ENCODE results near the gene CACNA1C.
A peak's percentile ranks its signal among the peaks of the same experiment; 100 is the strongest.

Gene CACNA1C

DNA sequence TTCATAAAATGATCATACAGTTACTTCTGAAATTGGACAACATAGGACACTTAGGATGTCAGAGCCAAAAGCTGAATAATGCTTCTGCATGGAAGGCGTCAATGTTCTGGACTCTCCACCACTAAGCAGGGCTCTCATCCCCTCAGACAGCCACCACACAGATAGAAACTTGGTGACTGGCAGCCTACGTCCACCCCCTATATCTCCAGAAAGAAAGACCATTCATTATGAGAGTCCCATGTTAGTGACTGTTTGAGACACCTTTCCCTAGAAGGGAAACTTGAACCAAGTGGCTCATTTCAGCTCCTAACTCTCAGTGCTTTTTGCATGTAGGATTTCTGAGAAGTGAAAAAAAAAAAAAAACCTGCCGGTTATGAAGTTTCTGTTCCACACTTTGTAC is 491.0 kb downstream of the CACNA1C start:
- no peak for DNase-seq

DNA sequence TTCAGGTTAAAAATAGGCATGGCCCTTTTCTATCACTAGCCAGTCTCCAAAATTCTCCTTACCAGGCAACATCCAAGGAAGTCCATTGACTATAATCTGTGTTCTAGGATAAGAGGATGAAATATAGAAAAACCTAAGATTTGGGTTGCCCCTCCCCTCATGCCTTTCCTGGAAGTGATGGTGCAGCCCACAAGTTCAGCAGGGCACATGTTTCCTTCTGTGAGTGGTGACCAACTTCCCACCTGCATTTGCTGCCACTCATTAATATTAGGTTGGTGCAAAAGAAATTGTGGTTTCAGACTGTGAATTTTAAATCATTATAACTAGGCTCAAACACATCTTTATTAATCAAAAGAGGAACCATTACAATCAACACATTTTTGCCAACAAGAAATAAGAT is 491.4 kb downstream of the CACNA1C start:
- DNase-seq: no peak

DNA sequence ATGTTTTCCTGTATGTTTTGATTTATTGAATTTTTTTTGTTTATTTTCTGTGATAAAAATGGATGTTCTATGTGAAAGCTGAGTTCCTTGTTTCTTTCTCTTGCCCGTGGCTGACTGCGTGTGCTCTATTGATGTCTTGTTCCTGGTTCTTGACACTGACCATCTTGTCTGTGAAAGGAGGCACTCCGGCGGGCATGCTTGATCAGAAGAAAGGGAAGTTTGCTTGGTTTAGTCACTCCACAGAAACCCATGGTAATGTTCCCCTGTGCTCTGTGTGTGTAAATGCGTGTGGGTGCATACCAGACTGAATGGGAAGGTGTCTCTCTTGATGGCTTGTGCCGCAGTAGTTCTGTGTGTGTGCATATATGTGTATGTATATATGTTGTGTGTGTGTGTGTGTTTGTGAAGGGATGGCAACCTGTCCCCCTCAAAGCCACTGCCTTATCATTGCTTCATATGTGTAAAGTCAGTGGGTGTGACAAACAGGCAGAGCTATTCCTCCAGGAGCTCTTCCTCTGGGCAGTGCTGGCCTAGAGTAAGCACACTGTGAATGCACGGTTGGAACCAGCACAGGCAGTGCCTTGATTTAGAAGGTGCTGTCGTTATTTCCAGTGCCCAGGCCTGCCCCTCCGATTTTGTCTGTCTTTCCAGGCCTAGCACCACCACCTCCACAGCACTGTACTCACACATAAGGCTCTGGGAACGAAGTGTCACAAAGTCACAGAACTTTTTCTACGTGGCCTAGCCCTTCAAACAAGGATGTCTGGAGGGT is 494.7 kb downstream of the CACNA1C start:
- DNase-seq: no peak

DNA sequence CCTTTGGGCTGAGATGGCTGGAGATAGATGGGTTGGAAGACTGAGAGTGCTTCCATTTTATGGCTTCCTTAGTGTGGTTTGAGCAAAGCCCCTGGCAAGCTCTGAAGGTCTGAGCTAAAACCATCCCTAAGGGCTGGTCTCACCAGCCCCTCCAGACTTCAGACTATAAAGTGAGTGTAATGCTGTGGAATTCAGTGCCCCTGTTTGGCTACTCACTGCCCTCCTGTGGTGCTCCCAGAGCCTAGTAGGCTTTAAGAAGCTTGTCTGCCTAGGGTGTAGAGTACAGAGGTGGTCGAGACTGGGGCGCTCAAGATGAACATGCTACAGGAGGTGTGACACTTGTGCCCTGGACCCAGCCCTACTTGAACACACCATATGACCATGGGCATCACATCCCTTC is 495.3 kb downstream of the CACNA1C start:
- no peak for DNase-seq

GRCh38 chr12:2550561-2551411 is 498.0 kb downstream of the CACNA1C start:
- no peak for DNase-seq

DNA sequence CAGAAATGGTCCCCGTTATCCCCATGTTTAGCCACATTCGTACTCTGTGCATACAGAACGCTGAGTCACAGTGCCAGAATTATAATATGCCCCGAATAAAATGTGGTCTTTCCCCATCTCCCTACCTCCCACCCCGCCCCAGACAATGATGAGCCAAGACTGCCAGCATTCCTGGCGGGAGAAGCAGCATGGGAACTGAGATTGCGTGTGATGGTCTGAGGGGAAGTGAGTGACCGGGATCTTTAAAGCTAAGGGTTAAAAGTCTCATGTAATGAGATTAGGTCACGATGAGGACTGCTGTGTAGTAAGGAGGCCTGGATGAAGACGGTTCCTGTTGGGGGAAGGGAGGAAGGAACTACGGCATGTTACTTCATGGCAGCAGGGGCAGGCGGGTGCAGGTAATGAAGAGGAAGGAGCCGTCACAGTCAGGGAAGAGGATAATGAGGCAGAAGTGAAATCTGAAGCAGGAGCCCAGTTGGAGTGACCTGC is 498.7 kb downstream of the CACNA1C start:
- no peak for DNase-seq

DNA sequence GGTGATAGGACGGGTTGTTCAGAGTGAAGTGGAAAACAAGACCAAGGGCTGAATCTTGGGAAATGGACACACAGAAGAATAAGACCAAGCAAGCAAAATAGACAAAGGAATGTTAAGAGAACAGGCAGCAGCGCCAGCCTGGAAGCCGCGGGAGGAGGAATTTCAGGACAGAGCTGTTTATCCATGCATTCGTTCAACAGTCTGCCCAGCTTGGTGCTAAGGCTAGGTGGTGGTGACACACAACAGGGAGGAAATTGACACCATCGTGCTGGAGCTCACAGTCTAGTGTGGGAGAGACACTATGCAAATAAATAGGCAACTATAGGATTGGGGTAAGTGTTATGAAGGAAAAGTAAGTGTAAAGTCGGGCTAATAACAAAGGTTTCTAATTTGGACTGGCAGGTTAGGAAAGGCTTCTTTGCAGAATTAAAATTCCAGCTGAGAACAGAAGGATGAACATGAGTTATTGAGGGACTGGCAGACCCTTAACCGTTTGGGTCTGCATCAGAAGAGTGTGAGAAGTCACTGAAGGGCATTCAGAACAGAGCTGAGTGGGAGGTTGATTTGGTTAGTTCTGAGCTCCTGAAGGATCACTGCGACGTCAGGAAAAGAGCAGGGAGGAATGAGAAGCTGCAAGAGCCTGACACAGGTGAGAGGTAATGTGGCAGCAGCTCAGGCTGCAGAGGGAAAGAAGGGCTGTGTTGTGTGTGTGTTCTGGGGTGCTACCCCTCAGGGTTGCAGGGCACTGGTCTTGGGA is 499.4 kb downstream of the CACNA1C start:
- DNase-seq: no peak

DNA sequence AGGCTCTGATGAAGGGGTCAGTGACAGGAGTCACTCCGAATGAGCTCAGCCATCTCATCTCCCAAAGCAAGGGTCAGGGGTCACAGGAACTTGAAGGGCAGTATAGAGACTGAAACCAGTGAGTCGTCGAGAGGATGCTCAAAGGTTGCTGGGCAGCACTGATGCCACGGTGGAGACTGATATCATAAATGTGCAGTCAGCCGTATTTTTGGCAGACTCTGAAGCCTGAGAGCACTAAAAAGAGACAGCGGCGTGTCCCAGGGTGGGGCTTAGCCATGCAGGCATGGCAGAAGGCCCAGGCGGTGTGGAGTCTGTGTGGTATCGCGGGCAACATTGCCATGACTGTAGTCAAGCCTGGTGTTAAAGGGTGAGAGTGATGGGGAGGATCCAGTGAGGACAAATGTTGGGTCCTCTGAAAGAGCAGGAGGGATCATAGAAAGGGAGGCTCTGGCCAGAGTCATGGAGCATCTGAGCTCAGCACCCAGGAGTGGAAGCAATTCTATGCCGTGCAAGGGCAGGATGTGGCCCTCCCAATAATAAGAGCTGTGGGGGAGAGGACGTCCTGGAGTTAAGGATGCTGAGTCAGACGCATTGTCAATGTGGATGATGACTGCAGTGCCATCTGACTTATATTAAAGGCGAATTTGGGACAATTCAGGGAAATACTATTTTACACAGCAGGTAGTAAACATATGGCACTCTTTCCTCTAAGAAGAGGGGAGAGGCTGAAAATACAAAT is 500.8 kb downstream of the CACNA1C start:
- no peak for DNase-seq

DNA sequence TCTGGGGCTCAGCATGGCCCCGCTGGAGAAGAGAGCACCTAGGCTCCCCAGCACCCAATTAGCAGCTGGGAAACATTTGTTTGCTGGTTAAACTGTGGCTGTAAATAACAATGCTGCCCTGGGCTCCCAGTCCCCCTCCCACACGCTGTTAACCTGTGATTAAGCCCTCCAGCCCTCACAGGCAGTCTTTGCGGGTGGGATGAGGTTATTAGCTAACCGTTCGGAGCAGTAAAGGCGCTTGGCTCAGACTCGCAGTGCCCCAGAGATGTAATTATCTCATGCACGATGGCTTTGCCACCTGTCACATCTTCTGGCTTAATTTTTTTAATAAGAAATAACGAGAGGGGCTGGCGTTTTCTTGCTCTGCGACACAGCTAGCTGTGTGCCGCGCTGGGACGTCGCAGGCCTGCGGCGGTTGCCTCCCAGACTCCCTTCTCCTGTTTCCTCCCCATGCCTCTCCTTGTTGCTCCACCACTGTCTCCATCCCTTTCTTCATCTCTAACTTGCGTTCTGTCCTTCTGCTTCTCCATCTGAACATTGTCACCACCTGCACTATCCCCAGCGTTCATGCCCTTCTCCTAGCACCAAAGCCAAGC is 502.8 kb downstream of the CACNA1C start:
- DNase-seq: peak; percentile 9

DNA sequence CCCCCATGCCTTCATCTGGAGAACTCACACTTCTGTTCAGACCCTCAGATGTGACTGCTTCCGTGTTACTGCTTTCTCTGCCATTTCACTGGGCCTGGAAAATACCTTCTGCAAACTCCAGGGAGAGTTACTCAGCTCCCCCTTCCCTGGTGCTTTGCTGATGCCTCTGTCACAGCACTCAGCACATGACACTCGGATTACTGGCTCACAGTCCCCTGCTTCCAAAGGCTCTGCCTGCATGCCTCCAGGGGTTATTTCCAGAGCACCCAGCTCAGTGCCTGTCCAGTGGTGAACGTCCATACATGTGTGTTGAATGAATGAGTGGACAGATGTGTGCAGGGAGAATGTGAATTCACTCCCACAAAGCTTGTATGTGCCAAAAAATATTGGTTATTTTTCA is 504.8 kb downstream of the CACNA1C start:
- DNase-seq: no peak

DNA sequence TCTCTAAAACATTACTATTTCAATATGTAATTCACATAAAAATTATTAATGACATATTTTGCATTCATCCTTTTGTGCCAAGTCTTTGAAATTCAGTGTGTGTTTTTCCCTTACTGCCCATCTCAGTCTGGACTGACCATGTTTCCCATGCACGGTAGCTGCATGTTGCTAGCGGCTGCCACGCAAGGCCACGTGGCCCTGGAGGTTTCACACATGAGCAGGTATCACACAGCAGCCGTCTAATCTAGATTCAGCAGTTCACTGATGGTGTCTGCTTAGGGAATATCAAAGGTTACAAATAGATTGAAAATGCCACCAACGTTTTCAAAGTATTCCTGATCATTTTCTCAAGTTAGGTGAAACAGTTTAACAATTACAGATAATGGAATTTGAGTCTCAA is 507.1 kb downstream of the CACNA1C start:
- no peak for DNase-seq

DNA sequence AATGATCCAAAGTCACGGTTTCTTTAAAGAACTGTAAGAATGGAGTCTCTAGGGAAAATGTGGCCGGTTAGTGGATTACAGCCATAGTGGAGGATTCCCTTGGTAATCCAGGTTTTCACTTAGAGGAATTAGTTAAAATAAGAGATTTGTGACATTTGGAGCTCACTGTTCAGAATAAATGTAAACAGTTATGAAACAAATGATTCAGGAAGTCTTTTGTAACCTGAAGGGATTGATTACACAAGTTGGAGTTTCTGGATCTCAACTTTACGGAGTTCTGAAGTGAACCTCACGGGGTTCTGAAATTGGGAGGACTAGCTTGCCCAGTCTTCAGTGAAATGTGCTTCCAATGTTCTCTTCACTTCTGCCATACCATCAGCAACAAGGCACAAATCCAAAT is 507.6 kb downstream of the CACNA1C start:
- no peak for DNase-seq

- no peak for DNase-seq
Observed at GRCh38 chr12:2561367-2561766, 508.6 kb downstream of the CACNA1C start.

- DNase-seq: no peak
Observed at GRCh38 chr12:2562400-2562799, 509.6 kb downstream of the CACNA1C start.

DNA sequence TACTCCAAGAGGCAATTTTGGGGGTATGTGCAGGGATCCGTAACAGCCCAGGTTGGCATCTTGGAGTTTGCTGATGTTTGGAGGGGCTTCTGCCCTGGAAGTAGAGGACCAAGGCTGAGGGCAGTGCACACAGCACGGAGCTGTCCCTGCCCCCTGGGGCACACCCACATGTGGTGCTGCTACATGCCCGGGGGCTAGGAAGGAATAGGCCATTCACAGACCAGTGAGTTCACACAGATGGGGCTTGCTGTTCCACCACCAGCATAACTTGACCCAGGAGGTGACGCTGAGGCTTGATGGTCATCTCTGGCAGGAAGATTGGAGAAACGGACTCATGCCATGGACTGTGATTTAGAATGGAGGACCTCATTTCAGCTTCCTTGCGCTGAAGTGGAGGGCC is 510.9 kb downstream of the CACNA1C start:
- no peak for DNase-seq

- no peak for DNase-seq
Observed at GRCh38 chr12:2566161-2566560, 513.4 kb downstream of the CACNA1C start.

DNA sequence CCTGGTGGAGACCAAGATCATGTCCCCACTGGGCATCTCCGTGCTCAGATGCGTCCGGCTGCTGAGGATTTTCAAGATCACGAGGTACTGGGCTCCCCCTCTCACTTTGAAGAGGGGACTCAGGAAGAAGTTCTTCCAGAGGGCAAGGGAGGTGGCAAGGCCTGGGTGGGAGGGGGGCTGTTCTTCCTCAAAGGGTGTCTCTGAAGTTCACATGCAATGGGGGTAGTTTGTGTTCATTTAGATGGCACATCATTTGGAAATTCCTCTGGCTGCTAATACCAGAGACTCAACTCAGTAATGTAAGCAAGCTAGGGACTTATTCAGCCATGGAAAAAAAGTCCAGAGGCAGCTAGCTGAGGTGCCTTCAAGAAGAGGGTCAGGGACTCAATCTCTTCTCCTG is 514.9 kb downstream of the CACNA1C start:
- no peak for DNase-seq

DNA sequence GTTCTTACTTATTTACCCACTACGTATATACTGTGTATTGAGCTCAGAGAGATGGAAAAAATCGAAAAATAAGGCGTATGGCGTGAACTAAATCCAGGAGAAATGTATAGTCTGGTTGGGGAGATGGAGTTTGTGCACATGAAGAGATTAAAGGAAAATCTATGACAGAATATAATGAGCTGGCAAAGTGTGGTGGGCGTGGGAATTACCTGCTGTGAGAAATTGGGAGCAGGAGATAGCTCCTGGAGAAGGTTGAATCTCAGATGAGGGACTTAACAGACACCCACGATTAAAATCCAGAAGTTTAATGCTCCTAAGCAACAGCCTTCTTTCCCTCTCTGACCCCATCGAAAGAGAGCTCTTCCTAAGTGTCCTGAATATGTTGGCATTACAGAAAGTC is 517.8 kb downstream of the CACNA1C start:
- DNase-seq: no peak

- no peak for DNase-seq
Observed at GRCh38 chr12:2574355-2574935, 521.7 kb downstream of the CACNA1C start.

GRCh38 chr12:2575245-2575644 is 522.5 kb downstream of the CACNA1C start:
- no peak for DNase-seq

GRCh38 chr12:2578211-2578610 is 525.4 kb downstream of the CACNA1C start:
- DNase-seq: no peak

GRCh38 chr12:2578772-2579171 is 526.0 kb downstream of the CACNA1C start:
- no peak for DNase-seq
